ENCODE results near the gene MDN1. TPM values are rescaled to one million over a fixed set of nuclear protein-coding genes. Genes with fewer than 3 reads are reported as not detected.

Gene MDN1
- polyA plus RNA-seq, 1 donor = 57.7 TPM

GRCh38 chr6:89695667-89696066 lies 123.9 kb downstream of the MDN1 start:
- DNase-seq = no peak

DNA sequence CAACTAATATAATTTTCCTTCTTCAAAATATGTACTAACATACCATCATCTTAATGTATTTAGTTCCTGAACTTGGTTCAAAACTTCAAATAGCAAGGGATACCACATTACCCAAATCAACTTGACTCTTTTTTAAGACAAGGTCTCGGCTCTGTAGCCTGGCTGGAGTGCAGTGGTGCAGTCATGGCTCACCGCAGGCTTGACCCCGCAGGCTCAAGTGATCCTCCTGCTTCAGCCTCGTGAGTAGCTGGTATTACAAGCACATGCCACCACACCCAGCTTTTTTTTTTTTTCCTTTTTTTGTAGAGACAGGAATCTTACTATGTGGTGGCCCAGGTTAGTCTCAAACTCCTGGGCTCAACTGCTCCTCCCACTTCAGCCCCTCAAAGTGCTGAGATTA lies 125.2 kb downstream of the MDN1 start:
- DNase-seq = no peak

DNA sequence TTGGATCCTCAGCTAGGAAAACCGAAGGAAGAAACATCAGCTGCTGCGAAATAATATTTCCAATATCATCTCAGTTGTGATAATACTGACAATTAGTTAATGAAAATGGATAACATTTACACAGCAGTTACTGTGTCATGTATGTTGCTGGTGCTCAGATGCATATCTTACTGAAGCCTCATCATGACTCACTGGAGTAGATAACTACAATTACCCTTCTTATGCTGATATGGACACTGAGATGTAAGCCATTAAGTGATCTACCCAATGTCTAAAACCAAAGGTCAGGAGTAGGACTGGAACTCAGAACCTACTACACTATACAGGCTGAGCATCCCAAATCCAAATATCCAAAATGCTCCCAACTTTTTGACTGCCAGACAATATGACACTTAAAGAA lies 126.4 kb downstream of the MDN1 start:
- DNase-seq = no peak

DNA sequence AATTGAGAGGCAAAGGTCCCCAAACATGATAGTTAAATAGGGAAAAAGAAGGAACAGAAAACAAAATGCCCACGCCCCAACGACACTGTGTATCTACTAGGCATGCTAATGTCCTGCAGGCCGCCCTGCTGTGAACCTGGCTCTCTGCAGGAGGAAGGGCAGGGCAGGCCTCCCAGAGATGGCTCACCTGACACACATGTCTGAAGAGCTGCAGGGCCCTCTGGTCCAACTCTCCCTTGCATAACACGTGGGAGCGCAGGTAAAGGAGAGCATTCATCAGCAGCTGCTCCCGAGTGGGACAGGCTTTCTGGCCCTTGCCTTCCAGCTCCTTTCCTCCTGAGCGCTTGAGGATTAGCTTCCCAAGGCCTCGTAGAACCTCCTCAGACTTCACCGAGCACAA lies 127.3 kb downstream of the MDN1 start:
- no peak for DNase-seq

- DNase-seq = no peak
Observed at GRCh38 chr6:89690944-89691324, 128.7 kb downstream of the MDN1 start.

- DNase-seq = no peak
Observed at GRCh38 chr6:89689732-89690131, 129.9 kb downstream of the MDN1 start.

- no peak for DNase-seq
Observed at GRCh38 chr6:89688328-89688727, 131.3 kb downstream of the MDN1 start.

DNA sequence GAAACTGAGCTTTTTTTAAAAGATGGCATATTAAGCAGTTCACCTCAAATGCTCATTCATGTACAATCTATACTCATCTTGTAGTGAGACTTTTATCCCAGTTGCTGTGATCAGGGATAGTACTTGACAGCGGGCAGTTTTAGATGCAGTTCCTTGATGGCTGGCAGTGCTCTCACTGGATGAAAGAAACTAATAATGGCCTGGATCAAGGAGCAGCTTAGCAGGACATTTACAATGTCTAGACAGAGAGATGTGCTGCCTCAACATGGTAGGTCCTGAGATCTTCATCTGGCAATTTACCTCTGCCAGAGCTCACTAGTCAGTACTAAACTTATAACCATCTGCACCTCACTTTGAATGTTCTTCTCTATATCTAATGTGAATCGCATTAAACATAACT lies 134.3 kb downstream of the MDN1 start:
- DNase-seq = no peak

DNA sequence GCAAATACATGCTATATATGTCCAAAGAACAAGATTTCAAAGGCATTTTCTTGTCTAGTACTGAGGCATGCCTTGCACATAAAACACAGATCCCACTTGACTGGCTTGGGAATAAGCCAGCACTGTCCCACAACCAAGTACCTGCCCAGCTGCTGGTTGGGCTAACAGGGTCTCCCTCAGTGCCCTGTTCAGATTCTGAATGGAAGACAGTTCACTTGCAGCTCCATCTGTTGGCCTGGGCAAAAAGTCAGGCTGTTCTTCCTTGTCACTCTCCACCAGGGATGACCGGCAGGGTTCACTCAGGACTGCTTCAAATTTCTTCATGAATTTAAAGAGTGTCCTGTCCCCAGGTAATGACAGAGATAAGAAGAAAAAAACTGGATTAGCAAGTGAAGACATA lies 136.6 kb downstream of the MDN1 start:
- DNase-seq = no peak

DNA sequence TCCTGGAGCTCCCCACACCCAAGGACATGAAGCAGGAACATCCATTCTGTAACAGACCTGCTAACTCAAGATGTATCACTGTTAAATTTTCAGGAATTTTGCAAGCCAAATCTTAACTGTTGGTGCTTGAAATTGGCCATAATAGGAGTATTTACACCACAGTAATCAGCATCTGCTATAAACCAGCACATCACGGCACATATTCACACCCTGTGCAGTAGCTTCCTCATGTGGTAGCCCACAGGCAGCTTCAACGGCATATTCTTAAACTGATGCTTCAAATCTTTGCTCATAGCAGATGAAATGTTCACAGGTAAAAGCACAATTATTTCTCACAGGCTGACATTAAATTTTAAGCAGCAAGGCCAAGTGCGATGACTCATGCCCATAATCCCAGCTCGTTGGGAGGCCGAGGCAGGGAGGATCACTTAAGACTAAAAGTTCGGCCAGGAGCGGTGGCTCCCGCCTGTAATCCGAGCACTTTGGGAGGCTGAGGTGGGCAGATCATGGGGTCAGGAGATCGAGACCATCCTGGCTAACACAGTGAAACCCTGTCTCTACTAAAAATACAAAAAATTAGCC lies 137.5 kb downstream of the MDN1 start:
- no peak for DNase-seq

DNA sequence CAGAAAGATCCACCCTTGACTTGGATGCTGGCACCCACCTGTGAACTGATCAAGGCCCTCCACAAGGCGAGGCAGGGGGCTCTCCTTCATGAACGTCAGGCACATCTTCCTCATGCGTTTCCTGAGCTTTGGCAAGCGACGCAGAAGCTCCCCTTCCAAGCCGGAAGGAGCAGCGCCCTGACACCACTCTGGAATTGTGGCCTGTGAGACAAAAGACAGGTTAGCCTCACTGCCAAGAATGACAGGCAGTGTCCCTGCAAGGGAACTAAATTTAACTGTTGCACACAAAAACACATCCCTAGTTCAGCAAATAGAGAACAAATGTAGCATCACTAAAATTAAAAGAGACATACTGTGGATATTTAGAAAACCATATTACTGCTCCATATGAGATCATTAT lies 139.0 kb downstream of the MDN1 start:
- no peak for DNase-seq

DNA sequence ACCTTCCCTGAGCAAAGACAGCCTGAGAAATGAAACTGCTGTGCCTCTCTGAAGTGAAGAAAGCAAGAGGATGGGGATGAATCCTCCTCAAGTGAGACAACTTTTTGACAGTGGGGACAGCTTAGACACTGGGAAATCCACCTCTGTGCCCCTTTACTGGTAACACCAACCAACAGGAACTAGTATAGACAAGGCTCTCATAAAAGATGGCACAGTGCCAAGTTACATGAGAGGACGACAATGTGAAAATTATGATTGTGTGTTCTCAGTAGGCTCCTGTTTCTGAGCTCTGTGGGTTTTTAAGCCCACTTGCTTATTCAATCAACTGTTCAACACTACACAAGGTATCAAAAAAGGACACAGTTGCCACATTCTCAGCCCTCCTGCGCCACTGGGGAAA lies 139.4 kb downstream of the MDN1 start:
- DNase-seq = no peak

- no peak for DNase-seq
Observed at GRCh38 chr6:89679215-89680120, 140.1 kb downstream of the MDN1 start.

- DNase-seq = no peak
Observed at GRCh38 chr6:89678531-89678930, 141.1 kb downstream of the MDN1 start.

DNA sequence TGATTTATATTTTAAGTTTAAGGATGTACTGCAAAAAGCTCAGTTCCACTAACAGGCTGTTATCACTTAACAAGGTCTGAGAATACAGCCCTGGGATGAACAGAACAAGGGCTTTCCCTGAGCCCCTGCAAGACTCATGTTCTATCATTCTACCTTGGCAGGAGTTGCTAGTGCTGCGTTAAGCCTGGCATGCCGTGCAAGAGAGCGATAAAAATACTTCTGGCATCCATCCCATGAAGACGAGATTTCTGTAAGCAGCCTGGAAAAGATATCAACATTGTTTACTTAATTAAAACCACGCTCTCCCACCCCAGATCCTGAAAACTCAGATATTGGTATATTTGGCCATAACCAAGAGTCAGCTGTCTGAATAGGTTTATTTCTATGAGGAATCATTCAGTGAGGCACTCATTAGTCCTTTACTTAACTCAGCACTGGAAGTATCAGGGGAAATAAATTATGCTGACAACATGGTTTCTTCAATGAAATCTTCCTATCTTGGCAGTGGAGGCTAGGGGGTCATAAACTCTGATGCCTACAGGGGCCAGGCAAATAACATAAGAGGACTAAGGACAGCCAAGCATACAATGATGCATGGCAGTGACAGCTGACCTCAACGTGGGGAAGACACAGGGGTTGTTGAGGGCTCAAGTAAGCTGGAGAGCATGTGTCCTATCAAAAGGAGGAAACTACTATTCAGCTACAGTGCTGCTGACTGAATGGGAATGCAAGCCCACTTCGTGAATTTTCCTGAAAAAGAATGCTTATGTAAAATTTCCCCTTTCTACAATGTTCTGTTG lies 143.4 kb downstream of the MDN1 start:
- no peak for DNase-seq

GRCh38 chr6:89670935-89671565 lies 148.5 kb downstream of the MDN1 start:
- DNase-seq = no peak

DNA sequence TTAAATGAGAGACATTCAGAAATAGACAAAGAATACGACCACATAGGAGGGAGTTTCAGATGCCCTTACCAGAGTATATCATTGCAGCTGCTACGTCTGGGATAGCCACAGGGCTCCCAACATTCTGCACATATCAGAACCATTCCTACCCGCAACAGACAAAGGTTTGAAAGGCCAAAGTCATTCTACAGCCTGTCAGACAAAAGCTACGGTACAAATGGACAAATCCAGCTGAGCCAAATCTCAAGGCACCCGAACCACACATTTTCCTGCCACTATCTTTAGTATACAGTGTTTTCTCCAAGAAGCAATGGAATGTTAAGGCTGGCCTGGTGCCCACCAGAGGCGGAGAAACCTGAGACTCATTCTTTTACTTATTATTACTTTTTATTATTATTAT lies 150.6 kb downstream of the MDN1 start:
- no peak for DNase-seq

DNA sequence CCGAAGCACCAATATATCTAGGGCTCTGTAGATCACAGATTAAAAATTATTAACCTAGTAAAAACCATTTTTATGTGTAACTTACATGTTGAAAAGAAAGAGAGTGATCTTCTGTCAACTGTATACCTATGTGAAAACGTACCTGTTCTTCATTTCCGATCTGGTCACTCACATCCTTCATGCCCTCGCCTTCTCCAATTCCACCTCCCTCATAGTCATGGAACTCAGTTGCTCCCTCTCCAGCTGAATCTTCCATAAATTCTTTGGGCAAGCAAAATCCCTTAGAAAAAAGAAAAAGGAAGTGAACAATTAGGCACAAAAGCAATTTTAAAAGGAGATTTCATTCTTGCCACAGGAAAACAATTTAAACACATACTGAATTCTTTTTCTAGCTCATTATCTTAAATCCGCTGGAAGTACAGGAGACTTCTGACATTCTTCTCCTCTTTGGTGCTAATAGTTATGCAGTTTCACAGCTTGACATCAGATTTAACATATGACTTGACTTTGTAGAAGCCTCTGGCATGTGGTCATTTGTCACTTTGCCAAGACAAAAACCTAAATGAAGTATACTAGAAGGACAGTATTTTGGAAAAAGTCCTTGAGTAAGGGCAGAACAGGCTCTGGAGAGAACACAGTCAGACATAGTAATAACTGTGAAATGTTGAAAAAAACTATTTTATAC lies 151.6 kb downstream of the MDN1 start:
- DNase-seq = no peak

DNA sequence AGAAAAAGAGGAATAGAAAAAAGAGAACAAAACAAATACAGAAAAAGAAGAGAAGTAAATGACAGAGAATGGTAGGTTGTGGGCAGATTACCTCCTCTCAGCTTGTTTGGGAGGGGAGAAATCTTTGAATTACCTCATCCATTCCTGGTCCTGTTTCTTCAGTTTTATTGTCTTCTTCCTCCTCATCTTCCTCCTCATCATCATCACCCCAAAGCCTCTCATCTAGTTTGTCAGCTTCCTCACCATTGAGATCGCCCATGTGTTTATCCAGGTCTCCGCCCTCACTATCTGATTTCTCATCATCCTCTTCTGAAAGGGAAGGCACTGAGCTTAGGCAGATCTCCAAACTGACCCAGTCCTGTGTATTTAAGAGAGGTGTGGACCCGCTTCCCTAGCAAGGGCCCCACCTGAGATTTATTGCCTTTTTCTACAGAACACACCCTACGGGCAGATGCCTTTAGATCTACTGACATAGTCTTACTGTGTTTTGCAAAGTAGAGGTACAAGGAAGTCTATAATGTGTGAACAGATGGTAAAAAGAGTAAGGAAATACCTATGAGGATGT lies 156.9 kb downstream of the MDN1 start:
- DNase-seq = no peak

GRCh38 chr6:89661559-89661958 lies 158.0 kb downstream of the MDN1 start:
- DNase-seq = no peak

- DNase-seq = no peak
Observed at GRCh38 chr6:89660981-89661380, 158.6 kb downstream of the MDN1 start.
